HG03060 (cell line): Measurements from ENCODE around the gene SDF2.

ENCODE experiments used
- ATAC-seq: cut with Tn5 transposase; IDR thresholded peaks from one replicate; pipeline ENCODE4 v1.9.1; 2021; ENCODE audit warnings: low read depth, moderate number of reproducible peaks; ENCODE audit not compliant: unreplicated experiment

The SDF2 gene

GRCh38 chr17:28661635-28662526 is at the start of gene SDF2, which contains the start of gene SUPT6H:
SDF2 (minus strand) TSS chr17:28661906; CDS start chr17:28661876, 30 bp downstream.
SUPT6H (plus strand) TSS chr17:28662205; CDS start chr17:28673402, 11,197 bp downstream.
- peak; percentile 60 for ATAC-seq

GRCh38 chr17:28710861-28711722 is 49.4 kb upstream of the SDF2 start:
- no peak for ATAC-seq

DNA sequence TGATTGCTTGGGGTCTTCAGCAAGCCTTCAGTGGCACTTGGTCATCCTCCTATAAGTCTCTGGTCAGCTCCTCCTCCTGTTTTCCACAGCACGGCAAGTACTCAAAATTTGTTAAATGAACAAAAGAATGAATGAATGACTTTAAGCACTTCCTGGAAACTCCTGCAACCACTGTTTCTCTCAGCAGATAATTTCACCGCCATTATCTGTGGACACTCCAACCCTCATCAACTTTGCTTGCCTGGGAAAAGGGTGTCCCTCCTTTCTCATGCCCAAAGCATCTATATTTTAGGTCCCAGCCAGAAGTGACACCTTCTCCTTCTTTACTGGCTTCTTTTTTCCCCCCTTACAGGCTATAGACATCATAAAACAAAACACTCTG is 45.6 kb upstream of the SDF2 start:
- ATAC-seq: no peak

DNA sequence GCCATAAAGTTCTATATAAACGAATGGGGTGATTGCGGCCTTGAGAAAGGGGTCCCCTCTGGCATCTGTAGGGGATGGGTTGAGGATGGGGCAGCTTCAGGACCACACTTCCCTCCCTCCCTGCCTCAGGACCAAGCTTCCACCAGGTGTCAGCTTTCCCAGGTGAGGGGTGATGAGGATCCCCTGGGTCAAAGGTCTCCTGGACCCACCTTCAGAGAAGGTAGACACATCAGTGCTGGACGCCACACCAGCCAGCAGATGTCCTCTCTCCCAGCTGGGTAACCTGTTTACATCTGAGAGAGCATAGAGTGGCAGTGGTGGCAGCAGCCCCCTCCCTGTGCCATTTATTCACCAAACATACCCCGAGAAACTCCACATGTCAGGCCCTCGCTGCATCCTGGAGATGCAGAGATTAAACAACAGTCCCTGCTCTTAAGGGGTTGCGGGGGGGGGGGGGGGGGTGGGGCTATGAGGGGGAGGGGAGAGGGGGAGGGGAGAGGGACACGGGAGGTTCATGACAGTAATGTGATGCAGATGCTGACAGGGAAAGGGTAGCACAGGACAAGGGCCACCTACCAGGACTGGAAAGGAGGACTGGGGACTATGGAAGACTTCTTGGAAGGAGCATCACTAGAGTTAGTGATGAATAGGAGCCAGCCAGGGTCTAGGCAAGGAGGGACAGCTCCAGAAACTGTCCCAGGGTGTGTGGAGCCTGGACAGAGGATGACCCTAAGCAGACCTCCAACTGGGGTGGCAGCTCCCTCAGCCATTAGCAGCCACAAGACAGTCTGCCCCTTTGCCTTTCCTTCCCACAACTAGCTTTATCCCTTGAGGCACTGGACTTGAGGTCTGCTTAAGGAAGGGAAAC is 45.0 kb upstream of the SDF2 start:
- no peak for ATAC-seq

- no peak for ATAC-seq
These were observed 44.1 kb upstream of the SDF2 start for GRCh38 chr17:28705728-28706334.

DNA sequence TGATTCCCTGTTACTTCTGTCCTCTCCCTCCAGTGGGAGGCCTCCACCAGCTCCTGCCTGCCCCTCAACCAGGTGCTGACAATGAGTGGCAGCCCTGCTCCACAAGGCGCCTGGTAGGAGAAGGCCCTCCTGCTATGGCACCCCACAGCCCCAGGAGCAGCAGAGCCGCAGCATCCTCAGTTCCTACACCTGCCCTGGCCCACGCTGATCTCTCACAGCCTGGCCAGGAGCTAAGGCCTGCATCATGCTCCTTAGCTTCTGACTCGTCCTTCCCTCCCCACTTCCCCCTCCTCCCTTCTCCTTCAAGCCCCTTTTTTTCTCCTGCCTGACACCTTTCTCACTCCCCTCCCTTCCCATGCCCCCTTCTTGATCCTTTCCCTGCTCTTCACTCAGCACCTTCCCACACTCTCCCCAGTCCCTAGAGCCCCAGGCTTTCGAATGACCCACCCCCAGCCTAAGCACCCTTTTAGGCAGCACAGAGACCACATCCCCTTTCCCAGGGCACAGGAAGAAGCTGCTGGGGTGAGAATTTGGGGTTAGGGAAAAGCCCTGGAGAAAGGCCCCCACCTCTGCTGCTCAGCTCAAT is 43.5 kb upstream of the SDF2 start:
- ATAC-seq: no peak

GRCh38 chr17:28704219-28704858 is 42.6 kb upstream of the SDF2 start:
- no peak for ATAC-seq

DNA sequence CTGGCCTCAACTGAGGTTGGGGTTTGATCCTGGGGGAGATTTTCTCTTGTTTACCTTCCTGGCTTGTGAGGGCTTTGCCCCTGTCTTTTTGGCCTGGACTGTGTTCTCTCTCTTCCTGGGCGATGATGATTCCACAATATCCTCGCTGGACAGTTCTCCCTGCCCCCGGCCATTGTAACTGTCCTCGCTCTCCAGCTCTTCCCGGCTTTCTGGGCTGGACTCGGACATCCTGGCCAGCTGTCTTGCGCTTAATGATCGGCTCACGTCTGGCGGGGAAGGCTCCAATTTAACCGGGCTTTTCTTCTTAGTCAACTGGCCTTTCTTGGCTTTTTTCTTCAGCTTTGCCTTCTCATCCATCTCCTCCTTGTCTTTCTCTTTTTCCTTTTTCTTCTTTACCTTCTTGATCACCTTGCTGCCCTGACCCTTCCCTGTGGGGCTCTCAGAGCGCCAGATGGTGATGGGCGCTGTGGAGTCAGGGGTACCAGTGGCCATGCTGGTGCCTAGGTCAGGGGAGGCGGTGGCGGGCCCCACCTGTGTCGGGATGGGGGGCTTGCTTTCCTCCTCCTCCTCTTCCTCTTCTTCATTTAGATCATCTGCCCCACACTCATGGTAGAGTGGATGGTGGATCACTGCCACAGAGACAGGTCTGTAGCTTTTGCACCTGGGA is 42.0 kb upstream of the SDF2 start:
- ATAC-seq: no peak

DNA sequence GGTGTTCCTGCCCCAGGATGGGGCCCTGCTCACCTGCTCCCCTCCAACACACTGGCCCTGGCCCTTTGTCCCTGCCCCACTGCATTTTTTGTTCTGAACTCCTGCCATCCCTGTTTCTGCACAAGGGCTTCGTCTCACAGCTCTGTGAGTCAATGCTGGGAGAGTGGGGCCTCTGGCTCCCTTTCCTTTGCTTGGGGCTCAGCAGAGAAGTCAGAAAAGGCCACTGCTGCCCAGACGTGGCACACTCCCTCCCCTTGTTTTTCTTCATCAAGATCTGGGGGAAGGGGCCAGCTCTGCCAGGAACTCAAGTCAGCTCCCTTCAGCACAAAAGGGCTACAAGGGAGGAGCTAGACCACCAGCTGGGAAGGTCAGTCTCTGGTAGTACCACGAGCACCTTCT is 41.0 kb upstream of the SDF2 start:
- no peak for ATAC-seq

- ATAC-seq: no peak
These were observed 40.5 kb upstream of the SDF2 start for GRCh38 chr17:28702026-28702751.

DNA sequence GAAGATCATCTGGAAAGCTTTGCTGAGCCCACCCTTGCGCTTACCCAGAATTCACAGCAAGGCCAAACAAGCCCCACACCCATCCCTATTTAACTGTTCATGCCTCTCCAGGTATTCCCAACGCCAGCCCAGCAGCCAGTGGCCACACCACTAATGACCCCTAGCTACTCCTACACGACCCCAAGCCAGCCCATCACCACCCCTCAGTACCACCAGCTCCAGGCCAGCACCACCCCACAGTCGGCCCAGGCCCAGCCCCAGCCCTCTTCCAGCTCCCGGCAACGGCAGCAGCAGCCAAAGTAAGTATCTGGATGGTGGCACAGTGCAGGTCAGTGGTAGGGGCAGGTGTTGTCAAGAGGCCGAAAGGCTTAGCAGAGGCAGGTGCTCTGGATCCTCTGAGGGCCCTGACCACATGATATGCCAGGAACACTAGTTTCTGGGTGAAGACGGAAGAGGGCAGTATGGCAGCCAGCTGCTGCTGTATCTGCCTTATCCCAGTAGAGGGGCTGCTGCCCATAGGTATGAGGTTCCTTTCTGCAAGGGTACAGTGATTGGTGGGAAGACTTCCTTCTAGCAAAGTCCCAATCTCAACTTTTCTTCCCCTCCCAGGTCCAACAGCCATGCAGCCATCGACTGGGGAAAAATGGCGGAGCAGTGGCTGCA is 39.3 kb upstream of the SDF2 start:
- ATAC-seq: no peak

DNA sequence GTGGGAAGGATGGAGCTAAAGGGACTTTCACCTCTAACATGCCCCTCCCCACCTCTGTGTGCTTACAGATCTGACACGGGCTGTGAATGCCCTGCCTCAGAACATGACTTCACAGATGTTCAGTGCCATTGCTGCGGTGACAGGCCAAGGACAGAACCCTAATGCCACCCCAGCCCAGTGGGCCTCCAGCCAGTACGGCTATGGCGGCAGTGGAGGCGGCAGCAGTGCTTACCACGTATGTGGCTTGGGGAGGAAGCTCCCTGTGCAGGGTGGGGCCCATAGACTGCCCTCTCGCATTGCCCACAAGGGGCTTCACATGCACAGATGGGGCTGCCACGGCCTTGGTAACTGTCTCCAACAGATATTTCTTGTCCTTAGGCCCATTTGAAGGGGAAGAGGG is 38.6 kb upstream of the SDF2 start:
- ATAC-seq: no peak

GRCh38 chr17:28698253-28698941 is 36.7 kb upstream of the SDF2 start:
- ATAC-seq: no peak

GRCh38 chr17:28693869-28694268 is 32.2 kb upstream of the SDF2 start:
- no peak for ATAC-seq

DNA sequence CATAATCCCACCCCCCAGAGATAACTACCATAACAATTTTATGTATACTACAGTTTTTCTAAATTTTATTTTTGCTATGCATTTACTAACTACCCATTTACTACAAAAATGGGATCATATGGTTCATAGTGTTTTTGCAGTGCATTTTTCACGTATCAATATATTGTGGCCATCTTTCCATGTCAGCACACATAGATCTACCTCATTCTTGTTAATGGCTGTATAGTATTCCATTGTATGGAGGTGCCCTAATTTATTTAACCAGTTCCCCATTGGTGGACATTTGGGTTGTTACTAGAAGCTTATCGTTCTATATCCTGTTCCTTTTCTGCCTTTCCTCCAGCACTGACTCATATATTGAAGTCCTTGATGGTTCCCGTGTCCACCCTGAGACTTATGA is 27.3 kb upstream of the SDF2 start:
- ATAC-seq: no peak

GRCh38 chr17:28688481-28688880 is 26.8 kb upstream of the SDF2 start:
- ATAC-seq: no peak

DNA sequence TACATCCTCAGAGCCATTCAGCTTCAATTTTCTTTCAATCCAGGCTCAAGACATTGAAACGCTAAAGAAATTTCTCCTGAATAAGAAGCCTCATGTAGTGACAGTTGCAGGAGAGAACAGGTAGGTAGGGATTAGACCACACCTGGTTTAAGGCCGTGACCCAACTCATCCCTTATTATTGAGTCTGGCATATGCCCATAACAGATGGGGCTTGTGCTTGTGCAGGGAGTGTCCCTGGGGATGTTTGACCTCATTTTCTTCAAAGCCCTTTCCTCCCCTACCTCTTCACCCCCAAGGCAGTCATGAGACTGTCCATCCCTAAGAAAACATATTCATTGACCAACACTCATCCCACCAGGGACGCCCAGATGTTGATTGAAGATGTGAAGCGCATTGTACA is 24.6 kb upstream of the SDF2 start:
- no peak for ATAC-seq
